ENCODE results near the gene E2F8.

GRCh38 chr11:19239039-19239438, 1.7 kb downstream of the E2F8 start:
- TF ChIP-seq CTCF (IDR thresholded peaks at IDR 0.05; ENCODE audit: low read depth, low read length, poor library complexity, severe bottlenecking) (no peak), EZH2phosphoT487 (IDR thresholded peaks at IDR 0.05; ENCODE audit: borderline replicate concordance, low read length) (no peak)
